ENCODE results near the gene VAT1. TPM values are rescaled to one million over a fixed set of nuclear protein-coding genes. Genes with fewer than 3 reads are reported as not detected.
A peak's percentile ranks its signal among the peaks of the same experiment; 100 is the strongest.

The VAT1 gene
- total and polyA plus RNA-seq, 9 of the 15 experiments (the other 6 are each of a cell fraction or from before 2014, with no cell fraction given), result 29.4 to 153 (median 66.7) TPM

- TF ChIP-seq, protein P1, sequence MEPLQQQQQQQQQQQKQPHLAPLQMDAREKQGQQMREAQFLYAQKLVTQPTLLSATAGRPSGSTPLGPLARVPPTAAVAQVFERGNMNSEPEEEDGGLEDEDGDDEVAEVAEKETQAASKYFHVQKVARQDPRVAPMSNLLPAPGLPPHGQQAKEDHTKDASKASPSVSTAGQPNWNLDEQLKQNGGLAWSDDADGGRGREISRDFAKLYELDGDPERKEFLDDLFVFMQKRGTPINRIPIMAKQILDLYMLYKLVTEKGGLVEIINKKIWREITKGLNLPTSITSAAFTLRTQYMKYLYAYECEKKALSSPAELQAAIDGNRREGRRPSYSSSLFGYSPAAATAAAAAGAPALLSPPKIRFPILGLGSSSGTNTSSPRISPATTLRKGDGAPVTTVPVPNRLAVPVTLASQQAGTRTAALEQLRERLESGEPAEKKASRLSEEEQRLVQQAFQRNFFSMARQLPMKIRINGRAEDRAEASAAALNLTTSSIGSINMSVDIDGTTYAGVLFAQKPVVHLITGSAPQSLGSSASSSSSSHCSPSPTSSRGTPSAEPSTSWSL (CRISPR knock-in tag; IDR thresholded peaks at IDR 0.05; ENCODE audit: borderline replicate concordance), result no peak
- TF ChIP-seq, protein P2, sequence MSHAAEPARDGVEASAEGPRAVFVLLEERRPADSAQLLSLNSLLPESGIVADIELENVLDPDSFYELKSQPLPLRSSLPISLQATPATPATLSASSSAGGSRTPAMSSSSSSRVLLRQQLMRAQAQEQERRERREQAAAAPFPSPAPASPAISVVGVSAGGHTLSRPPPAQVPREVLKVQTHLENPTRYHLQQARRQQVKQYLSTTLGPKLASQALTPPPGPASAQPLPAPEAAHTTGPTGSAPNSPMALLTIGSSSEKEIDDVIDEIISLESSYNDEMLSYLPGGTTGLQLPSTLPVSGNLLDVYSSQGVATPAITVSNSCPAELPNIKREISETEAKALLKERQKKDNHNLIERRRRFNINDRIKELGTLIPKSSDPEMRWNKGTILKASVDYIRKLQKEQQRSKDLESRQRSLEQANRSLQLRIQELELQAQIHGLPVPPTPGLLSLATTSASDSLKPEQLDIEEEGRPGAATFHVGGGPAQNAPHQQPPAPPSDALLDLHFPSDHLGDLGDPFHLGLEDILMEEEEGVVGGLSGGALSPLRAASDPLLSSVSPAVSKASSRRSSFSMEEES (CRISPR knock-in tag; IDR thresholded peaks at IDR 0.05), result no peak
- 0 out of 2 replicates have a peak, but pooled peaks have one; percentile 40 for TF ChIP-seq ZC3H11A (IDR thresholded peaks at IDR 0.05; ENCODE audit: low read depth, low read length)
- no peak for TF ChIP-seq NONO (IDR thresholded peaks at IDR 0.05; ENCODE audit: low read depth in 2 of 2, low read length in 1 of 2)
- no peak for TF ChIP-seq DNMT1 (IDR thresholded peaks at IDR 0.05)
- TF ChIP-seq, protein P3, sequence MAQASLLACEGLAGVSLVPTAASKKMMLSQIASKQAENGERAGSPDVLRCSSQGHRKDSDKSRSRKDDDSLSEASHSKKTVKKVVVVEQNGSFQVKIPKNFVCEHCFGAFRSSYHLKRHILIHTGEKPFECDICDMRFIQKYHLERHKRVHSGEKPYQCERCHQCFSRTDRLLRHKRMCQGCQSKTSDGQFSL (CRISPR knock-in tag; IDR thresholded peaks at IDR 0.05), result peak; percentile 24; the same call in 1 of the 2 replicates
- TF ChIP-seq, protein P3 (tag; IDR thresholded peaks at IDR 0.05), result no peak
- no peak for TF ChIP-seq MED1 (CRISPR knock-in tag; IDR thresholded peaks at IDR 0.05; ENCODE audit: borderline replicate concordance)
- peak; percentile 82 for TF ChIP-seq GTF2F1 (IDR thresholded peaks at IDR 0.05; ENCODE audit: low read depth, low read length)
- peak; percentile 27; the same call in 1 of the 2 replicates for TF ChIP-seq MEF2D (tag; conservative IDR thresholded peaks at IDR 0.05; ENCODE audit: low read depth)
- TF ChIP-seq ZNF277 (CRISPR knock-in tag; IDR thresholded peaks at IDR 0.05; ENCODE audit: borderline replicate concordance), result no peak
- TF ChIP-seq NCOR1 (IDR thresholded peaks at IDR 0.05), result peak; percentile 67; the same call in 1 of the 2 replicates
- peak; percentile 52; the same call in 1 of the 2 replicates for TF ChIP-seq MTA1 (IDR thresholded peaks at IDR 0.05; ENCODE audit: borderline replicate concordance)
- TF ChIP-seq, protein P4, sequence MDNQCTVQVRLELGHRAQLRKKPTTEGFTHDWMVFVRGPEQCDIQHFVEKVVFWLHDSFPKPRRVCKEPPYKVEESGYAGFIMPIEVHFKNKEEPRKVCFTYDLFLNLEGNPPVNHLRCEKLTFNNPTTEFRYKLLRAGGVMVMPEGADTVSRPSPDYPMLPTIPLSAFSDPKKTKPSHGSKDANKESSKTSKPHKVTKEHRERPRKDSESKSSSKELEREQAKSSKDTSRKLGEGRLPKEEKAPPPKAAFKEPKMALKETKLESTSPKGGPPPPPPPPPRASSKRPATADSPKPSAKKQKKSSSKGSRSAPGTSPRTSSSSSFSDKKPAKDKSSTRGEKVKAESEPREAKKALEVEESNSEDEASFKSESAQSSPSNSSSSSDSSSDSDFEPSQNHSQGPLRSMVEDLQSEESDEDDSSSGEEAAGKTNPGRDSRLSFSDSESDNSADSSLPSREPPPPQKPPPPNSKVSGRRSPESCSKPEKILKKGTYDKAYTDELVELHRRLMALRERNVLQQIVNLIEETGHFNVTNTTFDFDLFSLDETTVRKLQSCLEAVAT (IDR thresholded peaks at IDR 0.05), result peak; percentile 13 to 69; a peak in 3 of 4 replicates
- TF ChIP-seq NFYB (IDR thresholded peaks at IDR 0.05; ENCODE audit: extremely low read depth, insufficient read length), result peak; percentile 12
- no peak; the same call in 1 of the 2 replicates for TF ChIP-seq ZNF239 (CRISPR knock-in tag; IDR thresholded peaks at IDR 0.05)
- TF ChIP-seq, protein P5, sequence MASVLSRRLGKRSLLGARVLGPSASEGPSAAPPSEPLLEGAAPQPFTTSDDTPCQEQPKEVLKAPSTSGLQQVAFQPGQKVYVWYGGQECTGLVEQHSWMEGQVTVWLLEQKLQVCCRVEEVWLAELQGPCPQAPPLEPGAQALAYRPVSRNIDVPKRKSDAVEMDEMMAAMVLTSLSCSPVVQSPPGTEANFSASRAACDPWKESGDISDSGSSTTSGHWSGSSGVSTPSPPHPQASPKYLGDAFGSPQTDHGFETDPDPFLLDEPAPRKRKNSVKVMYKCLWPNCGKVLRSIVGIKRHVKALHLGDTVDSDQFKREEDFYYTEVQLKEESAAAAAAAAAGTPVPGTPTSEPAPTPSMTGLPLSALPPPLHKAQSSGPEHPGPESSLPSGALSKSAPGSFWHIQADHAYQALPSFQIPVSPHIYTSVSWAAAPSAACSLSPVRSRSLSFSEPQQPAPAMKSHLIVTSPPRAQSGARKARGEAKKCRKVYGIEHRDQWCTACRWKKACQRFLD (CRISPR knock-in tag; IDR thresholded peaks at IDR 0.05), result peak; percentile 94
- no peak for TF ChIP-seq RHOXF2B (CRISPR knock-in tag; conservative IDR thresholded peaks at IDR 0.05)
Observed at GRCh38 chr17:42997984-42998938, 23.9 kb downstream of the VAT1 start, which contains the start of gene RPL27 (continued).

Data from K562 (cell line).